GM11168 (cell line): ENCODE measurements around the gene NWD2.
"Not testable (repeated sequence)": the region's sequence is repeated elsewhere in the genome, so short reads cannot be mapped to it uniquely, and the experiment has no call there.

Experiments used
- in situ Hi-C: fragments of 300-500 bp; cut with MboI; formaldehyde crosslinking; loops from one replicate; pipeline ENCODE4 v1.12.0; 2022; ENCODE audit warnings: low sequenced_read_pairs; ENCODE audit not compliant: unreplicated experiment

NWD2 gene

GRCh38 chr4:37486166-37486565, 241.6 kb downstream of the NWD2 start:
- in situ Hi-C loops, result no loop called here

GRCh38 chr4:37487668-37488067, 243.1 kb downstream of the NWD2 start:
- in situ Hi-C loops, result no loop called here

GRCh38 chr4:37489697-37490096, 245.2 kb downstream of the NWD2 start:
- in situ Hi-C loops, result no loop called here

- in situ Hi-C loops, result no loop called here
These were observed 246.1 kb downstream of the NWD2 start for GRCh38 chr4:37490391-37491347.

- in situ Hi-C loops, result not testable (repeated sequence)
These were observed 250.8 kb downstream of the NWD2 start for GRCh38 chr4:37495353-37495752.
